Stimulated activated CD4-positive, alpha-beta T cell treated with anti-CD3 and anti-CD28 coated beads, TNF-alpha, amount 100 ng/mL, for 24 hours (primary cell): Measurements from ENCODE around the gene MYRF.

ENCODE experiments used
- DNase-seq, 3 experiments: peaks; one replicate each; pipeline ENCODE4 v3.0.0-alpha.2; 2020; ENCODE audit warnings: low read depth in 3 of 3

Gene MYRF

DNA sequence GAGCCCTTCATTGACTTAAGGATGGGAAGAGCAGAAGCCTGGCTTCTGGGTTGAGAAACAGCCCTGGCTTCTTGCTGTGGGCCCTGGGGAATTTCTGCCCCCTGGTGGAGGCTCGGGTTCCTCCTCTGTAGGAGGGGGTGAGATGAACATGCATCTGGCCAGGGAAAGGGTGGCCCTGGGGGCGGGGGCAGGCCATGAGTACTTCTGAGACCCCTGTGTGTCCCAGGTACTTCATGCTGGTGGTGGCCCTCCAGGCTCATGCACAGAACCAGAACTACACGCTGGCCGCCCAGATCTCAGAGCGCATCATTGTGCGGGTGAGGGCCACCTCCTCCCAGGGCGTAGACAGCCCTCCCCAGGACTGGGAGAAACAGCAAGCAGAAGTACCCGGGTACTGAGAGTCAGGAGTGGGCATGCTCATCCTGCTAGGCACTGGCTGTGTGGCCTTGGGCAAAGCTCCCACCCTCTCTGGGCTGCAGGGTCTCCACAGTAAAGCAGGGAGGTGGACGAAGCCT is 24.2 kb downstream of the MYRF start:
- peak in 1 of 3 experiments; percentile 65 for DNase-seq

DNA sequence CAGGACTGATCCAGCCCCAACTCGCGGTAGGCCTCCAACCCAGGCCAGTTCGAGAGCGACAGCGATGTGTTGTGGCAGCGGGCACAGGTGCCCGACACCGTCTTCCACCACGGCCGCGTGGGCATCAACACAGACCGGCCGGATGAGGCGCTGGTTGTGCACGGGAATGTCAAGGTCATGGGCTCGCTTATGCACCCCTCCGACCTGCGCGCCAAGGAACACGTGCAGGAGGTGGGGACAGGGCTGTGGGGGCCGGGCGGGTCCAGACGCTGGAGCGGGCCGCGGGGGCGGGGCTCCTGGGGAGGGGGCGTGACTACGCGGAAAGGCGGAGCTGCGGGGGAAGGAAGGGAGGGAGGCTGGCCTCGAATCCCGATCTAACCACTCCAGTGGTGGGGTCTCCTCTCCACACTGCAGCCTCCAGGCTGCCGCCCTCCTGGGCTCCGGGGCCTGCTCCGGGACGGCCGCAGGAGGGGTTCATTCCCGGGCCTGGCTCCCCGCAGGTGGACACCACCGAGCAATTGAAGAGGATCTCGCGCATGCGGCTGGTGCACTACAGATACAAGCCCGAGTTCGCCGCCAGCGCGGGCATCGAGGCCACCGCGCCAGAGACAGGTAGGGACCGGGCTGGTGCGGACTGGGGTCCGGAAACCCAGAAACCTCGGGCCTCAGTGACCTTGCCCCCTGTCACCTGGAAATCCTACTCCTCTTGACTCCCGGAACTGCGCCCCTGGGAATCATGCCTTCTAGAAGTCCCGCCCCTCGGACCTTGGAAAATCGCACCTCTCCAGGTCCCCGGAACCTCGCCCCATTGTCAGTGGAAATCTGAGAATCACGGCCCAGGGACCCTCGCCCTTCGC is 25.0 kb downstream of the MYRF start:
- peak; percentile 22 to 63 (median 42) for DNase-seq

DNA sequence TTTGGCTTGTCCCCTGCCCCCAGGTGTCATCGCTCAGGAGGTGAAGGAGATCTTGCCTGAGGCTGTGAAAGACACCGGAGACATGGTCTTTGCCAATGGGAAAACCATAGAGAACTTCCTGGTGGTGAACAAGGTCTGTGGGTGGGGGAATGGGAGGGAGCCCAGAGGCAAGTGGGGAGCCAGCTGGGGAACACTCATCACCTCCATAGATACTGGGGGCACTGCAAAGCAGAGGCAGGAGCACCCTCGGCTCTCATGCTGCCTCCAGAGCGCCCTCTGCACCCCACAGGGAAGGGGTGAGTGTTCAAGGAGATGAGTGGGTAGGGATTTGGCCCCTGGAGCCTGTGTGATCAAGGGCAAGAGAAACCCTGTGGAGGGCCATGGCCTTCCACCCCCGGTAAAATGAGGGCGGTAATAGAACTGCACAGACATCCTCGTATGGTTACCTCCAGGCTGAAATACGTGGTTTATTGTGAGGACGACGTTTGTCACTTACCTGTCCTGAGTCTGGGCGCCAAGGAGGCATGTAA is 26.0 kb downstream of the MYRF start:
- DNase-seq = no peak

DNA sequence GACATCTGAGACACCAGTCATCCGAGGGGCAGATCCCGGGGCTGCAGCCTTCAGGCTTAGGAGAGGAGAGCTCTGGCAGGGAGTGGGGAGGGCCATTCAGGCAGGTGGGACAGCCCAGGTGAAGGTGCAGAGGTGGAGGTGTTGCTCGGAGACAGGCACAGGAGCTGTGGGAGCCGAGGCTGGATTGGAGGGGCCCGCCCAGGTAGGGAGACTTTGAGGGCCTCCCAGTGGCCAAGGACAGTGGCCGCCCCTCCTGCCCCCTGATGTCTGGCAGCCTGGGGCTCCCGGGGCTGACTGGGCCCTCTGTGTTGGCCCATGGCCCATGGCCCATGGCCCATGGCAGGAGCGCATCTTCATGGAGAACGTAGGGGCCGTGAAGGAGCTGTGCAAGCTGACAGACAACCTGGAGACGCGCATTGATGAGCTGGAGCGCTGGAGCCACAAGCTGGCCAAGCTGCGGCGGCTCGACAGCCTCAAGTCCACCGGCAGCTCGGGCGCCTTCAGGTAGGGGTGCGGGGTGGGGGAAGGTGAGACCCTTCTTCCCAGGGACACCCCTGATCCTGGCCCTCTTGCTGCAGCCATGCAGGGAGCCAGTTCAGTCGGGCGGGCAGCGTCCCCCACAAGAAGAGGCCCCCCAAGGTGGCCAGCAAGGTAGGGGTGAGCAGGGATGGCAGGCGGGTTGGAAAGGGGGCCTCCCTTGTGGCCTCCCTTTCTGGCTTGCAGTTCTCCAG is 26.6 kb downstream of the MYRF start:
- no peak for DNase-seq

- no peak for DNase-seq
Measured at GRCh38 chr11:61779666-61780525, 27.5 kb downstream of the MYRF start.

DNA sequence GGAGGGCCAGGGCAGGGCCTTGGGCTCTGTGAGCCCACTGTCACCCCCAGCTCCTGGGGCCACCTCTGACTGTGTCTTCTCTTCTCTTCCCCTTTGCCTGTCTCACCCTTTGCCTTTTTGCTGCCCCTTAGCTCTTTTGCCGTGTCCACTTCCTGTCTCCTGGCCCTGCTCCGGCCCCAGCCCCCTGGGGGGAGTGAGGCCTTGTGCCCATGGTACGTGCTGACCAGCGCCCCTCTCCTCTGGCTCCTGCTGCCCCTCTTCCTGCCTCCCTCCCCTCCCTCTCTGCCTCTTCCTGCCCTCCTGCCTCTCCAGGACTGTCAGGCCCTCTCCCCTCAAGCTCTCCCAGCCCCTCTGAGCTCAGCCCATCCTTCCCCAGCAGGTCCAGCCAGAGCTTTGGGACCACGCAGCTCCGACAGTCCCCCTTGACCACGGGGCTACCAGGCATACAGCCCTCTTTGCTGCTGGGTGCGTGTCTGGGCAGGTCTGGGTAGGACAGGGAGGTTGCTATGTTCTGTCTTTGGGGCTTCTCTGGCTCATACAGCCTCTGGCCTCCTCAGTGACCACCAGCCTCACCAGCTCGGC is 28.2 kb downstream of the MYRF start:
- DNase-seq = no peak

- no peak for DNase-seq
Measured at GRCh38 chr11:61781585-61781984, 29.1 kb downstream of the MYRF start.

DNA sequence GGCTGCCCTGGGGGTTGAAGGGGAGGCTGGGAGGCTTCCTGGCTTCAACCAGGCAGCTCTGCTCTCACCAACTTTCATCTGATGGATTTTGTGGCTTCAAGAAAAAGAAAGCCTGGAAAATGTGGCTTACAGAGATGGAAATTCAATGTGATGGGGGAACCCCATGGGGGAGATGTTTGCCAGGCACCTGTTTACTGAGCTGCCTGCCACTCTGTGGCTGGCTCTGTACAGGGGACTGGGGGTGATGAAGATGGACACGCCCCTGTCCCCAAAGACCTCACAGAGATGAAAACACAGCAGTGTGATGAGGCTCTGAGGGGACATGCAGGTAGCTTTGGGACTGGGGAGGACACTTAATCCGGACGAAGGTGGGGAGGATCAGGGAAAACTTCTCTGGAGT is 29.9 kb downstream of the MYRF start:
- DNase-seq = no peak

GRCh38 chr11:61782841-61783240 is 30.4 kb downstream of the MYRF start:
- DNase-seq = no peak

DNA sequence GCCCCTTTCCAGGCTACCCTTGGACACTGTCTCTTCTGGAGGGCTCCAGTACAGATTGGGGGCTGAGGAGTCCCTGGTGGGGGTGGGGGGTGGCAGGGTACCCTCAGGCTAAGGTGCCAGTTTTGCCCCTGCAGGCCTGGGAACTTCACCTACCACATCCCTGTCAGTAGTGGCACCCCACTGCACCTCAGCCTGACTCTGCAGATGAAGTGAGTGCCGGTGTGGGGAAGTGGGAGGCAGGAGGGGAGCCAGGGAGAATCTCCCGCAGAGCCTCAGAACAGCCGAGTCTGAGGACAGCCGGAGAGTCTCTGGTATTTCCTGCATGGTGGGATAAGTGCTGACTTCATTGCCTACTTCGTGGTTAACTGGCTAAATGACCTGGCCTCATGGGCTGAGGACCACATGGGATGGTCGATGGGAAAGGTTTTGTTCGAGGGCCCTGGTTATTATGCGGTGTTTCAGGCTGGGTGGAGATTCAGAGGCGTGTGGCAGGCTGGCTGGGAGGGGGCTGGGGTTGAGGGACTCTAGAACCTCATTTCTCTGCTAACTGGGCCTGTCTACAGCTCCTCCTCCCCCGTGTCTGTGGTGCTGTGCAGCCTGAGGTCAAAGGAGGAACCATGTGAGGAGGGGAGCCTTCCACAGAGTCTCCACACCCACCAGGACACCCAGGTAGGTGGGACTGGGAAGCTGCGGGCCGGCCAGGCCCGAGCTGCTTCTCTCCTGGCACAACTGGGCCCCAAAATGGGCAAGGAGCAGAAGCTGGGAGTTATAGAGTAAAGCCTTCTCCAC is 31.5 kb downstream of the MYRF start:
- no peak for DNase-seq

- no peak for DNase-seq
Measured at GRCh38 chr11:61784506-61784805, 32.0 kb downstream of the MYRF start.

DNA sequence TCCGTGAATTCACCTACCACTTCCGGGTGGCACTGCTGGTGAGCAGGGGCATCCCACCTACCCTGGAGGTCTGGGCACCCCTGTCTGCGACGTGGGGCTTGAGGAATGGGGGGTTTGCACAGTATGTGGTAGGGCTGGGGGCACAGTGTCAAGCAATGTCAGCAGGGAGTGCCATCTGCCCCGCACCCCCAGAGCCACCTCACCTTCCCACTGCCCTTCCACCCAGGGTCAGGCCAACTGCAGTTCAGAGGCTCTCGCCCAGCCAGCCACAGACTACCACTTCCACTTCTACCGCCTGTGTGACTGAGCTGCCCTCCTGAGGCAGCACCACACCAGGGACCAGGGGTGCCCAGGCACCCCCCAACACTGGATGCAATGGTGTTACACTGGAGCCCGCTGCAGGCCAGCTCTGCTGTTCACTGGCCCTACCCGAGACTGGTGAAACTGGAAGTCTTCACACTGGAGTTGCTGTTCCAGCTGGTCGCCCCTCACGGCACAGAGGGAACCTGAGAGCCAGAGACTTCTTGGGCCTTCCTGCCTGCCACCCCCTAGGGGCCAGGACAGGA is 33.5 kb downstream of the MYRF start:
- DNase-seq = no peak

DNA sequence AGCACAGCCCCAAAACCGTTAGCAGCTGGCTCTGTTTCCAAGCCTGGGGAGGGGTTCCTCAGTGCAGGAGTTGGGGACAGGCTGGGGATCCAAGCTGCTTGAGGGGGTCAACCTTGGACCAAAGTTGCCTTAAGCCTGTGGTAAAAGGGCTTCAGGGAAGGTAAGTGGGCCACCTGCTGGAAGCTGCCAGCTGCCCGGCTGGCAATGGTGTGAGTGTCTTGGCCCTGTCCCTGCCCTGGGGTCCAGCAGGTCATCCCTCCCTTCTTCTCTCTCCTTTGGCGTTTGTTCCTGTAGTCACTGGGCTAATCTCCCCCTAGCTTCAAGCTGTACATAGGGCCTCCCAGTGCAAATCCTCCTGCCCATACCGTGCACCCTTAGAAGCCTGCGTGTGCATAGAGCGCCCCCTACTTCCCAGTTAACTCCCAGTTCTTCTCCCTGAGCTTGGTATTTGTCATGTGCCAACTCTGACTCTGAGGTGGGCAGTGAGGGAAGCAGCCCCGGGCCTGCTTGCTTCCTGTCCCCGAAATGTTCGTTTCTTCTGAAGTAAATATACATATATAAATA is 35.6 kb downstream of the MYRF start:
- DNase-seq = no peak

DNA sequence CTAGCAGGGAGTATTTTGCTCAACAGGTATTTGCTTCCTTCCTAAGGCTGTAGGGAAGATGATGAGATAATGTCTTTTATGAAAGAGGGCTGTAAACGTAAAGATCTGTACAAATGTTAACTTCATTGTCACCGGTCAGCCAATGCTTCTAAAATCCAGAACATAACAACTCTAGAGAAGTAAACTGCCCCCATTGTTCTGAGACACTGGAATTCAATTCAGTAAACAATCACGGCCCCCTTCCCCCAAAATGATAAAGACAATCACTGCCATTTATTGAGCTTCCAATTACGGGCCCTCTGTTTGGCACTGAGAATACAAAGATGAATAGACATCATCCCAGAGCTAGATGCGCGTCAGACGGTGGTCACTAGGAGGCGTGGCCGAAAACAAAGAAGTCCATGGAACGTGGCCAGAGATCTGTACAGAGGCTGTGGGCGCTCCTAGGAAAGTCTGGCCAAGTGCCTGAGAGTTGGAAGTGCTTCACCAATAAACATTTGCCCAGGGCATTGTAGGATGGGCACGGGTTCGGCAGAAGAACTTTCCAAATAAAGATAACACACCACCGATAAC is 39.4 kb downstream of the MYRF start:
- DNase-seq = peak in 1 of 3 experiments; percentile 33

GRCh38 chr11:61792310-61793082 is 40.1 kb downstream of the MYRF start, which contains the start of the genes FEN1 and TMEM258:
Gene FEN1 (plus strand): TSS chr11:61792911. CDS start chr11:61795362, 2,451 bp downstream.
Gene TMEM258 (minus strand): TSS chr11:61792599. CDS start chr11:61792558, 41 bp downstream.
- DNase-seq = peak; percentile 75 to 84 (median 78)

- no peak for DNase-seq
Measured at GRCh38 chr11:61793083-61793828, 40.8 kb downstream of the MYRF start.

- DNase-seq = no peak
Measured at GRCh38 chr11:61793829-61794204, 41.4 kb downstream of the MYRF start.

- DNase-seq = no peak
Measured at GRCh38 chr11:61794579-61794978, 42.1 kb downstream of the MYRF start.
